ENCODE data around the gene WDR55. TPM values are rescaled to one million over a fixed set of nuclear protein-coding genes. Genes with fewer than 3 reads are reported as not detected.

WDR55 gene
- total and polyA plus RNA-seq, 2 of the 8 experiments (the other 6 are each of a cell fraction or from before 2014, with no cell fraction given) = 15.3 to 22.7 TPM

DNA sequence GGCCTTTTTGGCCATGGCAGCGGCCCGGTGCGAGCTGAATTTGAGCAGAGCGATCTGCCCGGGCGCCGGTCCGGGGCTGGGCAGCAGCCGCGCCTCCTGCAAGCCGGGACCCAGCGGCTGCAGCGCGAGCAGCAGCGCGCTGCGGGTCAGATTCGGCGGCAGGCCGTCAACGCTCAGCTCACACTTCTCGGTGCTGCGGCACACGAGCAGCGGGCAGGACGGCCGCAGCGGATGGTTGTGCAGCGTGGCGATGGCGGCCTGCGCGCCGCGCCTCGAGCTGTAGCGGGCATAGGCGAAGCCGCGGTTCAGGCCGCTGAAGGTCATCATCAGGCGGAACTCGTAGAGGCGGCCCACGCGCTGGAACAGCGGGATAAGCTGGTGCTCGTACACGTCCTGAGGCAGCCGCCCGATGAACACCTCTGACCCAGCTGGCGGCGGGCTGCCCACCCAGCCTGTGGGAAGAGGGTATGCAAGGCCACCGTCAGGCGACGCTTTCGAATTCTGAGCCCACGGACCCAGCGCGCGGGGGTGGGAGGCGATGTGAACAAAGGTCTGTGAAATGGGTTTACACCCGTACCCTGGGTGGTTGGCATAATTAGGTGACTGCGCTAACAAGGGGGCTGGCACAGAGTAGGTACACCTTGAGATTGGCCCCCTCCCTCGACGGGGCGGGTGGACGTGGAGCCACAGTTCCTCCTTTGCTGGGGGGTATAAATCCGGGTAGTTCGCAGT is 7.9 kb downstream of the WDR55 start:
- no peak overlapping the region for H2BK120ac ChIP-seq (replicated peaks; ENCODE audit: low read depth, low read length)
- H2AFZ ChIP-seq (ENCODE audit: low read length) = no peak overlapping the region
- H3K4me3 ChIP-seq (ENCODE audit: extremely low read depth in 1 of 4, insufficient read depth in 2 of 4, low read depth in 3 of 4, low read length in 4 of 4) = no peak overlapping the region
- 95% methylated on average over 50 of the region's 70 CpGs; no CpG with 5 or more reads in 1 of the 2 experiments for WGBS, 2 experiments (ENCODE audit: extremely low coverage in 1 of 2, insufficient coverage in 1 of 2, insufficient read length in 1 of 2, insufficient replicate concordance in 2 of 2, low coverage in 1 of 2, low lambda C conversion rate in 2 of 2, missing lambda C conversion rate in 1 of 2)
- no peak overlapping the region for H2BK15ac ChIP-seq (ENCODE audit: low read length)
- no peaks in the 10 kb centered on the region for H3K9me3 ChIP-seq (ENCODE audit: insufficient read depth in 2 of 2, low read depth in 1 of 2, low read length in 1 of 2)
- peaks cover 3% of the 10 kb centered on the region; the same call in 1 of the 2 replicates for H3K79me1 ChIP-seq (ENCODE audit: low read depth, low read length)
- no peak overlapping the region for H3K4ac ChIP-seq (replicated peaks; ENCODE audit: insufficient read length, low read depth, low read length)
- DNase-seq (ENCODE audit: low read depth in 1 of 2, low spot score in 2 of 2) (peak in 1 of 2 experiments; percentile 52), FAIRE-seq (no peak)
- no peak overlapping the region for H3K9ac ChIP-seq (replicated peaks in 1 of 4; ENCODE audit: extremely low read depth in 1 of 4, low read depth in 3 of 4, low read length in 3 of 4)
- H3K79me2 ChIP-seq (ENCODE audit: control insufficient read depth in 1 of 2, insufficient read depth in 2 of 2, low read length in 2 of 2) = no peaks in the 10 kb centered on the region
- H2BK12ac ChIP-seq (ENCODE audit: low read depth, low read length) = no peak overlapping the region
- H2BK5ac ChIP-seq (ENCODE audit: low read depth, low read length) = peak overlapping the region; percentile 52; the same call in 1 of the 2 replicates
- POLR2A ChIA-PET (ENCODE audit: partially characterized antibody) = interaction anchor here (0.9 to 3.9 kb wide), 17 partner anchors 8 to 370 kb away, joined by 3 to 26 read pairs (median 4); partner anchors contain the start of genes EIF4EBP3, HARS1, HARS2 and IK
- no peaks in the 10 kb centered on the region for H3K23me2 ChIP-seq (ENCODE audit: low read depth, low read length)
- H2BK20ac ChIP-seq (ENCODE audit: low read length) = no peak overlapping the region
- H3K56ac ChIP-seq (replicated peaks; ENCODE audit: insufficient read length, low read depth, low read length) = no peak overlapping the region
- no peak overlapping the region for H4K91ac ChIP-seq (replicated peaks; ENCODE audit: insufficient read length, low read length)
- H4K5ac ChIP-seq (ENCODE audit: insufficient read length, low read depth, low read length) = no peak overlapping the region
- H3K27ac ChIP-seq (ENCODE audit: low read depth, low read length) = no peak overlapping the region
- no peak overlapping the region for H4K8ac ChIP-seq (ENCODE audit: extremely low read depth, insufficient read depth, low read length)
- H3K36me3 ChIP-seq (ENCODE audit: control insufficient read depth in 2 of 4, insufficient read depth in 4 of 4, low read length in 3 of 4) = peaks cover 15 to 64% (median 49%) of the 10 kb centered on the region in 4 experiments
- H3K18ac ChIP-seq (ENCODE audit: extremely low read depth, low read length) = no peak overlapping the region; the same call in 1 of the 2 replicates
- peak overlapping the region in 1 of 2 experiments; percentile 33; a peak in 3 of 4 replicates for H3K4me2 ChIP-seq (ENCODE audit: insufficient read depth in 1 of 2, low read depth in 2 of 2, low read length in 2 of 2)
- H3K14ac ChIP-seq (ENCODE audit: insufficient read length) = no peak overlapping the region
- no peaks in the 10 kb centered on the region; a peak in 1 of 7 replicates for H3K4me1 ChIP-seq (replicated peaks in 1 of 4; ENCODE audit: control insufficient read depth in 3 of 4, insufficient read depth in 4 of 4, low read length in 3 of 4)
- H4K20me1 ChIP-seq (replicated peaks in 1 of 2; ENCODE audit: control insufficient read depth in 1 of 2, insufficient read depth in 2 of 2, low read length in 2 of 2) = peaks cover 0 to 4% of the 10 kb centered on the region in 2 experiments
- H3K23ac ChIP-seq (ENCODE audit: insufficient read length) = no peak overlapping the region
- H2AK5ac ChIP-seq (ENCODE audit: low read depth, low read length) = no peak overlapping the region
- CTCF ChIA-PET (ENCODE audit: partially characterized antibody) = interaction anchor here (1.1 kb wide), 1 partner anchor 37 kb away, joined by 4 read pairs; no protein-coding TSS in a partner anchor
- no peaks in the 10 kb centered on the region for H3K27me3 ChIP-seq (replicated peaks in 1 of 4; ENCODE audit: control insufficient read depth in 3 of 4, extremely low read depth in 1 of 4, insufficient read depth in 3 of 4, low read length in 3 of 4)
- no peak for TF ChIP-seq CHD1 (IDR thresholded peaks at IDR 0.05; ENCODE audit: low read depth, low read length)
- TF ChIP-seq FOSL1 (IDR thresholded peaks at IDR 0.05; ENCODE audit: insufficient read depth, low read depth, low read length) = no peak
- no peak for TF ChIP-seq SIN3A (conservative IDR thresholded peaks at IDR 0.05 in 1 of 2, IDR thresholded peaks at IDR 0.05 in 1 of 2; ENCODE audit: low read depth in 1 of 2, low read length in 2 of 2)

Measured in H1 (cell line).